HG03460 (cell line): ENCODE data around the gene EXOC6B.

Experiments used
- ATAC-seq: cut with Tn5 transposase; IDR thresholded peaks from one replicate; pipeline ENCODE4 v1.9.1; 2021; ENCODE audit not compliant: unreplicated experiment

EXOC6B gene

DNA sequence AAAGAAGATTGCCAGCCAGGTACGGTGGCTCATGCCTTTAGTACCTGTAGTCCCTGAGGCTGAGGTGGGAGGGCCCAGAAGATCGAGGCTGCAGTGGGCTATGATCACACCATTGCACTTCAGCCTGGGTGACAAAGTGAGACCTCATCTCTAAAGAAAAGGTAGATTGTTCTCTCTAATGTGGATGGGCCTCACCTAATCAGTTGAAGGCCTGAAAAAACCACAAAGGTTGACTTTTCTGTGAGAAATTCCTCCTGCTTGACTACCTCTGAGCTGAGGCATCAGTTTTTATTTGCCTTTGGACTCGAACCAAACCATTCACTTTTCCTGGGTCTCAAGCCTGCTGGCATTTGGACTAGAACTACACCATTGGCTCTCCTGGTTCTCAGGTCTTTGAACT is 536.1 kb downstream of the EXOC6B start:
- ATAC-seq: no peak

DNA sequence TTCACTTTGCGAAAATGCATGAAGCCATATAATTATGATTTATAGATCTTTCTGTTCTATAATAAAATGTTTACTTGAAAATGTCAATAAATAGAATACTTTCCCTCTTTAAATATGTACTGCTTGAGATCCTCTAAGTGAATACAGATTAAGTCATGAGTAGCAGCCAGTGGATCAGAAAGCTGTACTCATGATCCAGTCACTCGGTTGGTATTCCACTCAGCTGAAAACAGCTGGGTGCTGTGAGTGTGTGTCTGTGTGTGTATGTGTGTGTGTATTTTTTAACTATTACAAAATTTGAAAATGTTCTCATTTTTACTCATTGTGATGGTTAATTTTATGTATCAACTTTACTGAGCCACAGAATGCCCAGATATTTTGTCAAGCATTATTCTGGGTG is 536.5 kb downstream of the EXOC6B start:
- ATAC-seq: no peak

DNA sequence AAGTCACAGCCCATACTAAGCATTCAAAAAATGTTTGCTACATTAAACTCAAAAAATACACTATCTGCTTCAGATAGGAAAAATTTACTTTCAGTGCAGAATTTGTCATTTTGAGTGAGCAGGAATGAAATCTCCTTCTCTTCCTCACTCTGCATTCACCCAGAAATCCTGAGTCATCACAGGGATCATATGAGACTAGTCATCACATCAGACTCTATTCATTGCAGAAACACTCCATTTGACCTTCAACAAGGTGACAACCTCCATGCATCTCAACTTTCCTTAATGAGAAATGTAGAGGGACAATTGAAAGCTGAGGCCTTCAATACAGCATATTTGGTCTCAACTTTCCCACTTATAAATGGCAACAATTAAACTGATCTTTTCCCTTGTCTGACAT is 547.8 kb downstream of the EXOC6B start:
- ATAC-seq: no peak

DNA sequence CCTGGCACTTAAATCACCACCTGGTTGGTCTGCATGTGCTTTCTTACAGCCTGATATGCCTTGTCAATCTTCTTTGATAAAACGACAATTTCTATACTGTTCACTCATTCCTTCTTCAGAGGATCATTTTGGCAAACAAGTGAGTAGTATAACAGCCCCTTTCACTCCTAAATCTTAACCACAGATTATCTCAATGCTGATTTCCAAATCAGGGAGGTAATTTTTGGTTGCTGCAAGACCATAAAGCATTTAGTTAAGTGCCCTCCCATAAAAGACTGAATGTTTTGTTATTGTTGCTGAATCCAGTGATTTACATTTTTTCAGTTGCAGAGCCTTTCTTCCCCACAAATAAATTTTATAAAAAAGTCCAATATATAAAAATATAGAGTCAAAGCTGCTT is 549.0 kb downstream of the EXOC6B start:
- ATAC-seq: no peak

DNA sequence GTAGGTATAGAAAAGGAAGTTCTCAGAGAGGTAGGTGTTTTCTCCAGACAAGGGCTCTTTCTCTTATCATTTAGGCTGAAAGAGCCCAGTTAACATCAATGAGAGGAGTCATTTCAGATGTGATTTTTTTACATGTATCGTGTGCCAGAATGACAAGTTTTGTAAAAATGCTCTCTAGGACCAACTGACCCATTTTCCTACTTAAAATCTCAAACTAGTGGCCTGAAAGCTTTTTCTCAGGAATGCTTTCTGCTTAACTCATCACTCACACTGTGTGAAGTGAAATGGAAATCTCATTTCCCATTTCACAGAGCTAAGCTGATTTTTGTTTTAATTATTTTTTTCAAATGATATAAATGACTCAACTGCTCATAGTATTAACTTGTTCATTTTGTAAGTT is 549.5 kb downstream of the EXOC6B start:
- ATAC-seq: no peak

DNA sequence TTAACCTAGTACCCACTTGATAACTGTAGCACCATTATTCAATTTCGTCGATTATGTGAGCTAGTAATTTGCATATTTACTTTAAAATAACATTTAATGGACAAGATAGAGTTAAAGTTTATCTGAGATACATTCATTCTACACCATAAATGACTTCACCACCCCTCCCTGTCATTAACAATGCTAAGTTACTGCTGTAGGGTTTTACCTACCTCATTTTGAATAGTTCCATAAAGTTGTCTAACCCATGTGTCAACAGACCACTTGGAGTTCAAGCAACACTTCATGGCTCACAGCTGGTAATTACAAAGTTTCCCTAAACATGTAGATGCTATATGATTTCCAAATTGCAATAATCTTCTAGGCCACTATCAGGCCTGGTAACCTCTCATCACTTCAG is 550.7 kb downstream of the EXOC6B start:
- ATAC-seq: no peak

DNA sequence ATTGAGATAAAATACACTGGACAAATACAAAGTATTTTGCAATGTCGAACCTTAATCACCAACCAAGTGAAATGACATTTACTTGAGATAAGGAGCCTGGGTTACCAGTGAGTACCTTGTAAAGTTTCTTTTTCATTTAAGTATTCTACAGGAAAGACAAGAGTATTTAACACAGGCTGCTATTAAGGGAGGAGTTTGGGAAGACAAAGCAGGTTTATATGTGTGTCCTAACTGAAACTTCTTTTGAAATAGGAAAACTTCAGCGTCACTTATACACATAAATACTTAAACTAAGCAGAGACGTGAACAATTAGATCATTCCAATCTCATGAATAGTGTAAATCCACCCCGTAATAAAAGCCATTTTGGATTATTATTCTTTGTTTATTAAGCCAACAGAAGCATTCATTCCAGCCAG is 551.4 kb downstream of the EXOC6B start:
- ATAC-seq: no peak

DNA sequence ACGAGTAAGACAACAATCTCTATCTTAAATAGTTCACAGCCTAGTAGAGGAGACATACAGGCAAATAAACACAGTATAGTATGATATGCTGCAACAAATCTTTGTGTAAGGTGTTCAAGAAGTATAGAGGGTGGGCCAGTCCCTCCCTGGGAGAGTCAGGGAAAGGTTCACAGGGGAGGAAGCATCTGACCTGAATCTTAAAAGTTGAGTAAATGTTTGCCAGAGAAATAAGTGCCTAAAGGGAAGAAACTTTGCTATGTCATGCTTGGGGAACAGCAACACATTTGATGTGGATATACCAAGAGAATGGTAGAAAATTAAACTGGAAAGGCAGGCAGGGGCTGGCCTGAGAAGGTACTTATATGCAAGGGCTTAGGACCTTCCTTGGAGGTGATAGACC is 552.4 kb downstream of the EXOC6B start:
- ATAC-seq: no peak

DNA sequence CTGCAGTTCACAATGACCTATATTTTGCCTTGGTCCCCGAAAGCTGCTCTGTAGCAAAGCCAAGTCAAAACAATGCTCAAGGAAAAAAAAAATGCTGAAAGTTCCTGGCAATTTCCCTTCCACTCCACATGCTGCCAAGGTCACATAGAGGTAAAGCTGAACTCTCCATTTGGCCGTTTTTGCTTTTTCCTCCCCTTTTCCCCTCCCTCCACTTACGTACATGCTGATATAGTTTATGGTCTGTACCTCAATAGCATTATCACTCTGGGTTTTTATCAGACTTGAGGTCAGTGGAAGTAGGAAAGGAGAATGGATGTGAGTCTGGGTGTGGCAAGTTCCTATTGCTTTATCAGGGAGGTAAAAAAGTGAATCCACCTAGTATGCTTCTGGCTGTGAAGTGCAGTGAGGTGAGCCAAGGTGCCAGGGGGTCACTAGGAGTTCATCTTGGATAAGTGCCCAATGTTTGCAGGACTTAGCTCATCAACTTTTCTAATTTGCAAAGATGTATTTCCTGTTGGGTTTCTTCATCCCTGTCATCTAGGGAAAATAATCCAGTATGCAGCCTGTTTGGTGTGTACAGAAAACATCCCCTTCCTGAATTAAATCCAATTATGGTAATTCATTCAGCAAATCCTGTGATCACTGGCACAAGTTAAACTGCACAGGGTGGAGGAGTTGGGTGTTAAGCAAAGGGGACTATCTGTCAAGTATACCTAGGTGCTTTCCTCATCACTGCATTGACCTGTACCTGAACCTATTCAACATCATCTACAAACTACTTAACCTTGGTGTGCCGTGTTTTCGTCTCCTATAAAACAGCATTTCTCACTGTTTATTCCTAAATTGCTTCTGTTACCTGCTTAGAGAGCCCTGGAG is 553.8 kb downstream of the EXOC6B start:
- ATAC-seq: no peak

DNA sequence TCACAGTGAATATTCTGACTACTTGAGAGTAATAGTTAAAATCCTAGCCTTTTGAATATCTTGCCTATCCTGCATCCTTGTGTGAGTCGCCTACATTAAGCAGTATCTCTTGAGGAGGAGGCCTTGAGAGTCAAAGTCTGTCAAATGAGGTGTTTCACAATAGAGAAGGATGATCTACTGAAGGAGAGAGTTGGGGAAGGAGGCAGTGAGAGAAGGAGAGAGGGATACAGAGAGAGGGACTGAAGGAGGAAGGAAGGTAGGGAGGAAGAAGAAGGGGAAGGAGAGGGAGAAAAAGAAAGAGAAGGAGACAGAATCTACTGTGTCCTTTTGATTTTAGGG is 554.6 kb downstream of the EXOC6B start:
- ATAC-seq: no peak

DNA sequence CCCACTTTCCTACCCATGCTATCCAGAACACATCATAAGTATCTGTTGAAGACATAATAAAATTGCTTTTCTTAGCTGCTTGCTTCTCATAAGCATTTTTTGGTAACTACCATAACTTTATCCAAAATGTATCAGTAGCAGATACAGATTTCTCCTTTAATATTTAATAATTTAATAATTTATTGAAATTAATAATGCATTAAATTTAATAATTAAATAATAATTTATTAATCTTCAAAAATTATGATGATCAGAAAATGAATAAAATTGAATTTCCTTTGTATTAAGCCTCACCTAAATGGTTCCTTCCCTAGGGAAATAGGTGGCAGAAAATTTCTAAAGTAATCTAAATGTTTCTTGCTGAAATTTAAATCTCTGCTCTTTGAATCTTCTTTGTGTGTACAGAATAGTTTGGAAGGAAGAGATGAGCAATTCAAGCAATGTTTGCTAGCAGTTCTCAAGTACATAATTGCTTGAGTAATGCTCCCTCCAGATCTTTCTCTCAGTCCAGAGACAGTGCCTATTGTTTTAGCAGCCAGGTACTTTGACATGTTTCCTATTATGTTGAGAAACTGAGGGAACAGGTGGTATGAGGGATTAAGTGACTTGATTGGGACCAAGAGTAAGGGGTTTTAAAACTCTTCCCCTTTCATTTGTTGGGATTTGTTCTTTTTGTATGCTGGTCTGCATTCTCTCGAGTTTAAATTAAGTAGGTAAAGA is 555.1 kb downstream of the EXOC6B start:
- ATAC-seq: no peak

DNA sequence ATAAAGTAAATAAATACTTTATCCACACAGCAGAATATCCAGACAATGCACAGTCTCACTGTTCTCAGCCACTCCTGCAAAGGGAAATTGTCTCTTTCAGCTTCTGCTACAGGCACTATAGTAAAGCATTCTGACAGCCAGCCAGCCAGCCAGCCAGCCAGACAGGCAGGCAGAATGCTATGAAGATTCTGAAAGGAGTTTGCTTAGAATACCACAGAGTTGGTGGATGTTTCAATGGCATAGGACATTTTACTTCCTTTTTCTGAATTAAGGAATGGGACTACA is 562.1 kb downstream of the EXOC6B start:
- no peak for ATAC-seq

DNA sequence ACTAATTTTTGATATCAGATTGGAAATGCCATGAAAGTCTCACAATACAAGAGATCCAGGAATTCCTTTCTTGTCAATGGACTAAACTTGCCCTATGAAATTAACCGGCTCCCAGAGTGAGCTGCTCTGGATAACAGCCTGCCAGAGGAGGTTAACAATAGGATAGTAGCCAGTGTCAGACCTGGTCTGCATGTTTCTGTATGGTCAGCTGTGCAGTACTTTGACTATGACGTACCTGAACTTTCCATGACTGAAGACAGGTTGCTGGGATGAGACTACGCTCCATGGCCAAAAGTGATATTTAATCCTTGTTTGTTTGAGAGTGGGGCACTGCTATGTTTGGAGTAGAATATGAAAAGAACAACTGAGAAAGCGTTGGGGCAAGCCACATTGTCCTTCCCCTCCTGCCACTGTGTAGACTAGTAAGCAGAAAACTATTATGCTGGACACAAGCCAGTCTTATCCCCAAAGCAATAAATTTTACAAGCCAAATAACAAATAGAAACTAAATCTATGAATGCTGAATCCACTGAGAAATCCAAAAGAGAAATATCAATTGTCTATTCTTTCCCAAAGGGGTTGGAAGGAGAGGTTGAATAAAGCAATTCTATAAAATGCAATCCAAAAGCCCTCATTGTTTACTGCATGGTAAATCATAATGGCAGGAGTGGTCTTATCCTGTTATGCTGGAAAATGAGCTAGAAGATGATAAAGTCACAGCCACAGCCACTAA is 562.6 kb downstream of the EXOC6B start:
- ATAC-seq: no peak

DNA sequence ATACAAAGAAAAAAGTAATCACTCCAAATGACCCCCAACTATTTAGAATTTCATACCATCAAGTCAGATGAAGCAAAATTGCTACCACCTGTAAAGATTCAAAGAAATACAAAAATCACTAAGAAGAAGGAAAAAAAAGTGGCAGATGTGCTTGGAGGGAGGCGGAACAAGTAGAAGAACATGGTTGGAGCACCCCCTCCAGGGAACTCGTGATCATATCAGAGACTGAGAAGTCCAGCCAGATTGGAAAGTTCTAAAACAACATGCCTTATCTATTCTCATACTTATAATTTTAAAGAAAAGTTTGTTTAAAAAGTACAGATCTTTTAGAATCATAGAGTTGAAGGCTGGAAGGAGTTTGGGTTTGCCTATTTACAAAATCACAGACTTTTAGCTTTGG is 564.8 kb downstream of the EXOC6B start:
- ATAC-seq: no peak

DNA sequence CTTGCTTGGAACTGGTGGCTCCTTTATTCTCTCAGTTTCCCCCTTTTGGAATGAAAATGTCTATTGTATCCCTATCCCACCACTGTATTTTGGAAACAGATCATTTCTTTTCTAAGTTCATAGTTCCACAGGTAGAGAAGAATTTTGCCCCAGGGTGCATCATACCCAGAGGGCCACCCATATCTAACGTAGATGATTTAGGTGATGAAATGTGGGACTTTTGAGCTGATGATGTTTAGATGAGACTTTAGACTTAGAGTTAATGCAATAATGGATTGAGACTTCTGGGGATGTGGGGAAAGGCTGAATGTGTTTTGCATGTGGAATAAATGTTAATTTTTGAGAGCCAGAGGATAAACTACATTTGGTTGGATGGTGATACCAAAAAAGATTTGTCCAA is 570.3 kb downstream of the EXOC6B start:
- ATAC-seq: no peak

DNA sequence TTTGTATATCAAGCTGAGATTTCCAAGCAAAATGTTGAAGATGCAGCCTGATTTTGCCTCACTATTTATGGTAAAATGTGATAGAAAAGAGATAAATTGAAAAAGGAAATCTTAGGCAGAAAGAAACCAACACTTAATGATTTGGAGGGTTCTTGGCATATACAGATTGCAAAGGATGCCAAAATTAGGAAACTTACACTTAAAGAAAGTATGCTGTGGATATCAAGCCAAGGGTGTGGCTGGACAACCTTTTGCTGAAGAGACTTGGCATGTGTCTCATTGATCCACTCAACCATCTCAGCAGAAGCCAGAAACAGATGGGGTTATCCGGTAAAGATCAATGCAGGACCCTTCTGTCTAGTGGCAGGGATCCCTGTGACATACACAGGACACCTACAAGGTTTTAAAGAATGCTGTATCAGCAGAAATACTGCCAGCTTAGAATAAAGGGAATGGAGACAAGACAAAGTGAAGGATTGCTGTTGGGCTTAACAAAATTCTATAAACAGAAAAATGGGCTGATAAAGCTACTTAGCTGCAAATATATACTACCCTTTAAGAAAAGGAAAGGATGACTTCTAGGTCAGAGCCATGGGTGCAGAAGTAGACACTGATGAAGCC is 570.9 kb downstream of the EXOC6B start:
- no peak for ATAC-seq

DNA sequence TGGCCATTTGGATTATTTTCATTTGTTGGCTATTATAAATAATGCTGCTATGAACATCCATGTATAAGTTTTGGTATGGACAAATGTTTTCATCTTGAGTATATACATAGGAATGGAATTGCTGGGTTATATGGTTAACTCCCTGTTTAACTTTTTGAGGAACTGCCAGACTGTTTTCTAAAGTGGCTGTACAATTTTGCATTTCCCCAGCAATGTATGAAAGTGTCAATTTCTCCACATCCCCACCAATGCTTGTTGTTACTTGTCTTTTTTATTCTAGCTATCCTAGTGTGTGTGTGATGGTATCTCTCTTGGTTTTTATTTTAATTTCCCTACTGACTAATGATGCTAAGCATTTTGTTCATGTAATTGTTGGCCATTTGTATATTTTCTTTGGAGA is 587.5 kb downstream of the EXOC6B start:
- ATAC-seq: no peak

DNA sequence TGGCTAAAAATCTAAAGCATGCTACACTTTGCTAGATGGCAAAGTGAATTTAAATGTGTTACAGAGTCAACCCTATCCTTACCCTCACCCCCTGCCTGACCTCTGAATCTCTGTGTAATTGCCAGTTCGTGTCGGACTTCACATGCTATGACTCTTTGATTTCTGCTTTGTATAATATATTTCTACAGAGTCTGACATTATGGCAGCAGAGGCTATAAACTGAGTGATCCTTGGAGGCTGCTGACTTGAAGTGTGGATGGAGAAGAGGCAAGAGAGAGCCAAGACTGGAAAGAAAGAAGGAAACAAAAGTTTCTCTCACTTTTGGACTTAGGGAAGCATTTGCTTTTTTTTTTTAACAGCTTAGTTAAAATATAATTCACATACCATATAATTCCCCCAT is 588.3 kb downstream of the EXOC6B start:
- no peak for ATAC-seq

DNA sequence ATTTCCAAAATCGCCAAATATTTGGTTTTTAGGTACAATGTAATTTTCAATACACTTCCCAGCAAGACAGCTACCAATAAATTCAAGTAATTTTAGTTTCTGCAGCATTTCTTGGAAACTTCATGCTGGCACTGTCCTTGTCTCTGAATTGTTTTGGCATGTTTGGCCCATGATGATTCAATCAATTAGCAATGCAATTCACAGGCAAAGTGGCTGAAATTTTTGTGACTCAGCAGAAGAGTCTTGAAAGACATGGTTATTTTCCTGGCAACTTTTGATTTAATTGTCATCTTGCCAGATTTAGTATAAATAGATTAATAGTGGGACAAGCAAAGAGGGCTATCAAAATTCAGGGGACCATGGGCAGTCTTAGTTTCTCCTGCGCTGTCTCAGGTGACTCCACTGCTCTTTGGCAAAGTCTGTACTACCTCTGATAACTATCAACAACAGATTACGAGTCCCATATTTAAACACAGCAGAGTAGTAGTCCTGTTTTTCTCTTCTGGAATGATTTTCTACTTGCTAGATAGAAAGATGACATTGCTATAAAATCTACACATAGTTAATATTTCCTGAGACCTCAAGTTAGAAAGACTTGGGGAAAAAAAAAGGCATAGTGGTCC is 589.3 kb downstream of the EXOC6B start:
- no peak for ATAC-seq

DNA sequence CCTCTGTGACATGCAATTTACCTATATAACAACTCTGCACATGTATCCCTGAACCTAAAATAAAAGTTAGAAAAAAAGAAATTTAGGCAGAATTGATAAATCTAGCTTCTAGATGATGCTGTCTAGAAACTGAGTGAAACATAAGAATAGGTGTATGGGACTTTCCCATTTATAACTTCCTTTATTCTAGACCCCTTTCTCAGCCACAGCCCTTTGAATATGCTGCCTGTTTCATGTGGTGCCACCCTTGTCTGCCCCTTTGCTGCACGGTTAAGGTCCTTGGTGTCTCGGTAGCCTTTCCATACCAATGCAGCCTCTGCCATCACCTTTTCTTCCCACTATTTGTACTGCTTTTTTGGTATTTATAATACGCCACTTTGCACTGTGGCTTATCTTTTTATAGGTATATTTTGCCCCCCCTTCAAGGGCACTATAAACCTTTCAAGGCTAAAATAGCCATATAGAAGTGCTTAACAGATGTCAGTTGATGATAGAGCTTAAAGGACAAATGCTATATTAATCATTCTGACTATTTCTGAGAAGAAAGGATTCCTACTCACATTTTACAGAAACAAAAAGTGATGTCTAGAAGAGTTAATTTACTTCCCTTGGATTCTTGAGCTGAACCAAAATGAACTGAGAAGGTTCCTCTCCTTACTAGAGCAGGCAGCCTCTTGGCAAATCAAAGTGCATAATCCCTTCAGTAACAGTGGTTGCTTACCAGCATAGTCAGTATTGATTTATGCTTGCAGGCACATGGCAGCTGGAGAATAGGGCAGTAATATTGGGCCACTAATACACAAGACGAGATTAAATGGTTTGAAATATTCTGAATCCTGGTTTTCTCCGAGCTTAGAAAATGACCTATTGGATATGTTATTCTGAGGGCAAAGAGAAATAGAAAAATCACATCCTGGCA is 590.1 kb downstream of the EXOC6B start:
- no peak for ATAC-seq
